A549 treated with CORT108297 at 1 μM for 4 hours (cell line): Measurements from ENCODE around the gene GDI1. TPM values are rescaled to one million over a fixed set of nuclear protein-coding genes. Genes with fewer than 3 reads are reported as not detected.

ENCODE experiments used
- total RNA-seq: library from RNA; stranded (reverse); fragments of 200-300 nt; extraction: Qiagen RNA extraction; gene quantifications from 5 replicates; pipeline ENCODE4 v1.2.3, GENCODE V29; 2022

GDI1 gene
- total RNA-seq, result 94.4 to 112 TPM (median 107 TPM) in 5 replicates

GRCh38 chrX:154436983-154437752, at the start of gene GDI1:
Gene GDI1 (plus strand): TSS chrX:154437154. CDS start chrX:154437255, 101 bp downstream.

GRCh38 chrX:154397888-154398667, 38.9 kb upstream of the GDI1 start, which contains the start of gene RPL10:
Gene RPL10 (plus strand): TSS chrX:154398377. CDS start chrX:154398520, 143 bp downstream.

GRCh38 chrX:154409222-154409871, 27.6 kb upstream of the GDI1 start, which contains the start of gene DNASE1L1:
Gene DNASE1L1 (minus strand): TSS chrX:154409254. CDS start chrX:154405568, 3,686 bp downstream.

GRCh38 chrX:154428176-154429171, 8.5 kb upstream of the GDI1 start, which contains the start of gene ATP6AP1:
Gene ATP6AP1 (plus strand): TSS chrX:154428677. CDS start chrX:154428693, 16 bp downstream.

GRCh38 chrX:154443992-154444754, 7.2 kb downstream of the GDI1 start, which contains the start of gene FAM50A:
Gene FAM50A (plus strand): TSS chrX:154444141. CDS start chrX:154444236, 95 bp downstream.

GRCh38 chrX:154458116-154458953, 21.4 kb downstream of the GDI1 start, which contains the start of gene PLXNA3:
Gene PLXNA3 (plus strand): TSS chrX:154458281. CDS start chrX:154460184, 1,903 bp downstream.

GRCh38 chrX:154478728-154479622, 42.0 kb downstream of the GDI1 start, which contains the start of gene LAGE3:
Gene LAGE3 (minus strand): TSS chrX:154479281. CDS start chrX:154478915, 366 bp downstream.

GRCh38 chrX:154486396-154487207, 49.6 kb downstream of the GDI1 start, which contains the start of gene UBL4A:
Gene UBL4A (minus strand): TSS chrX:154486615. CDS start chrX:154486584, 31 bp downstream.

GRCh38 chrX:154490414-154491083, 53.6 kb downstream of the GDI1 start, which contains the start of gene SLC10A3:
Gene SLC10A3 (minus strand): TSS chrX:154490629. CDS start chrX:154488940, 1,689 bp downstream.

Other genes with a start within 250 kb of the GDI1 start
- gene OPN1MW2, start 217.4 kb upstream of the GDI1 start, total RNA-seq, result not detected in 5 replicates
- not detected in 5 replicates for gene OPN1MW3, start 179.6 kb upstream of the GDI1 start, total RNA-seq
- gene TEX28, start 142.0 kb upstream of the GDI1 start, total RNA-seq, result not detected in 5 replicates
- 0.03 TPM in 1 of 5 replicates, not detected in the others for gene TKTL1, start 141.4 kb upstream of the GDI1 start, total RNA-seq
- gene FLNA, start 62.5 kb upstream of the GDI1 start, total RNA-seq, result 1,453 to 1,770 TPM (median 1,639 TPM) in 5 replicates
- 110 to 171 TPM (median 156 TPM) in 5 replicates for gene EMD, start 57.9 kb upstream of the GDI1 start, total RNA-seq
- gene RPL10, start 38.8 kb upstream of the GDI1 start, total RNA-seq, result 5,551 to 5,842 TPM (median 5,620 TPM) in 5 replicates
- 24.2 to 33.3 TPM (median 29.6 TPM) in 5 replicates for gene DNASE1L1, start 27.9 kb upstream of the GDI1 start, total RNA-seq
- 30.2 to 41.8 TPM (median 38.8 TPM) in 5 replicates for gene TAFAZZIN, start 25.6 kb upstream of the GDI1 start, total RNA-seq
- gene ATP6AP1, start 8.5 kb upstream of the GDI1 start, total RNA-seq, result 79.6 to 112 TPM (median 110 TPM) in 5 replicates
- 99.6 to 120 TPM (median 116 TPM) in 5 replicates for gene FAM50A, start 7.0 kb downstream of the GDI1 start, total RNA-seq
- gene PLXNA3, start 21.1 kb downstream of the GDI1 start, total RNA-seq, result 9.7 to 17.8 TPM (median 15.3 TPM) in 5 replicates
- 46.0 to 79.0 TPM (median 72.0 TPM) in 5 replicates for gene LAGE3, start 42.1 kb downstream of the GDI1 start, total RNA-seq
- 63.0 to 72.5 TPM (median 69.3 TPM) in 5 replicates for gene UBL4A, start 49.5 kb downstream of the GDI1 start, total RNA-seq
- 28.5 to 45.1 TPM (median 42.0 TPM) in 5 replicates for gene SLC10A3, start 53.5 kb downstream of the GDI1 start, total RNA-seq
- 33.4 to 47.5 TPM (median 46.5 TPM) in 5 replicates for gene FAM3A, start 79.1 kb downstream of the GDI1 start, total RNA-seq
- gene G6PD, start 109.7 kb downstream of the GDI1 start, total RNA-seq, result 1,443 to 1,631 TPM (median 1,552 TPM) in 5 replicates
- 33.1 to 46.6 TPM (median 46.0 TPM) in 5 replicates for gene IKBKG, start 110.5 kb downstream of the GDI1 start, total RNA-seq
- not detected in 5 replicates for gene CTAG1A, start 148.0 kb downstream of the GDI1 start, total RNA-seq
- gene CTAG1B, start 182.1 kb downstream of the GDI1 start, total RNA-seq, result not detected in 5 replicates
- not detected in 5 replicates for gene CTAG2, start 216.4 kb downstream of the GDI1 start, total RNA-seq